ENCODE data around the gene LRRC2. TPM values are rescaled to one million over a fixed set of nuclear protein-coding genes. Genes with fewer than 3 reads are reported as not detected.

LRRC2 gene
- total and polyA plus RNA-seq, 2 of the 13 experiments (the other 11 are each of a cell fraction or from before 2014, with no cell fraction given): 0.27 to 0.58 TPM

- FAIRE-seq (no peak), ATAC-seq (no peak), DNase-seq (ENCODE audit: low spot score) (no peak)
- ChIA-PET CTCF (ENCODE audit: low intra/inter-chr PET ratio, low total read pairs) (no interaction called here), POLR2A (interaction anchor here (0.6 kb wide), 1 partner anchor 9 kb away, joined by 3 read pairs; no protein-coding TSS in a partner anchor)
- H2AFZ ChIP-seq (ENCODE audit: low read length): no peak overlapping the region
- TF ChIP-seq EP300 (IDR thresholded peaks at IDR 0.05; ENCODE audit: low read depth in 2 of 2, low read length in 2 of 2) (no peak), EP300 (CRISPR knock-in tag; IDR thresholded peaks at IDR 0.05; ENCODE audit: borderline replicate concordance) (no peak), HNF4G (IDR thresholded peaks at IDR 0.05; ENCODE audit: borderline replicate concordance, low read depth, low read length) (no peak), HNF4G (CRISPR knock-in tag; IDR thresholded peaks at IDR 0.05; ENCODE audit: borderline replicate concordance, low read depth) (no peak), ZNF317 (CRISPR knock-in tag; IDR thresholded peaks at IDR 0.05) (no peak)
- in situ Hi-C loops (cut with HindIII; ENCODE audit: extremely low pct_ligation_motif_present, low pct_unique_long_range_greater_than_20kb): no loop called here
- no peaks in the 10 kb centered on the region for H3K9me3 ChIP-seq (ENCODE audit: low read length)
- BruUV-seq (replicated peaks): no TSS peak
- no peaks in the 10 kb centered on the region for H4K20me1 ChIP-seq (ENCODE audit: insufficient read depth, low read length)
- peaks cover 29% of the 10 kb centered on the region for H3K4me1 ChIP-seq (ENCODE audit: insufficient read depth, low read length)
- H3K27ac ChIP-seq (ENCODE audit: extremely low read length, insufficient read depth, low read length): no peak overlapping the region
- H3K4me2 ChIP-seq (ENCODE audit: low read depth, low read length): no peak overlapping the region
- no CpG with 5 or more reads among the region's 1 CpG for WGBS (ENCODE audit: low lambda C conversion rate)
- no peaks in the 10 kb centered on the region for H3K79me2 ChIP-seq (ENCODE audit: insufficient read depth, low read length)
- peaks cover 0 to 5% of the 10 kb centered on the region in 2 experiments; a peak in 3 of 5 replicates for H3K27me3 ChIP-seq (ENCODE audit: control insufficient read depth in 1 of 2, insufficient read depth in 2 of 2, low read length in 2 of 2)
- intact Hi-C loops (cut with micrococcal nuclease; ENCODE audit: unreplicated experiment): no loop called here
- no peak overlapping the region for H3K4me3 ChIP-seq (replicated peaks in 1 of 3; ENCODE audit: insufficient read depth in 1 of 3, low read depth in 2 of 3, low read length in 3 of 3)
- no peak overlapping the region for H3K9ac ChIP-seq (ENCODE audit: insufficient read depth, low read depth, low read length)
- no peaks in the 10 kb centered on the region for H3K36me3 ChIP-seq (replicated peaks in 1 of 2; ENCODE audit: control insufficient read depth in 1 of 2, insufficient read depth in 2 of 2, low read length in 2 of 2)
These were observed 4.2 kb downstream of the LRRC2 start for GRCh38 chr3:46561951-46562350.

GRCh38 chr3:46561511-46561910 lies 4.6 kb downstream of the LRRC2 start:
- Histone ChIP-seq H2AFZ (ENCODE audit: low read length) (no peak overlapping the region), H3K9ac (ENCODE audit: insufficient read depth, low read depth, low read length) (no peak overlapping the region), H4K20me1 (ENCODE audit: insufficient read depth, low read length) (no peaks in the 10 kb centered on the region), H3K27ac (ENCODE audit: extremely low read length, insufficient read depth, low read length) (no peak overlapping the region), H3K4me3 (replicated peaks in 1 of 3; ENCODE audit: insufficient read depth in 1 of 3, low read depth in 2 of 3, low read length in 3 of 3) (no peak overlapping the region), H3K27me3 (ENCODE audit: control insufficient read depth in 1 of 2, insufficient read depth in 2 of 2, low read length in 2 of 2) (peaks cover 0 to 5% of the 10 kb centered on the region in 2 experiments; a peak in 3 of 5 replicates), H3K36me3 (replicated peaks in 1 of 2; ENCODE audit: control insufficient read depth in 1 of 2, insufficient read depth in 2 of 2, low read length in 2 of 2) (no peaks in the 10 kb centered on the region), H3K79me2 (ENCODE audit: insufficient read depth, low read length) (no peaks in the 10 kb centered on the region), H3K4me2 (ENCODE audit: low read depth, low read length) (no peak overlapping the region), H3K4me1 (ENCODE audit: insufficient read depth, low read length) (peaks cover 25% of the 10 kb centered on the region), H3K9me3 (ENCODE audit: low read length) (no peaks in the 10 kb centered on the region)
- ATAC-seq: no peak
- ChIA-PET POLR2A (no interaction called here), CTCF (ENCODE audit: low intra/inter-chr PET ratio, low total read pairs) (no interaction called here)
- WGBS (ENCODE audit: low lambda C conversion rate): 94% methylated on average over 2 of the region's 2 CpGs
- TF ChIP-seq ZNF557 (CRISPR knock-in tag; IDR thresholded peaks at IDR 0.05) (no peak), KLF15 (CRISPR knock-in tag; IDR thresholded peaks at IDR 0.05; ENCODE audit: borderline replicate concordance) (no peak), KDM2A (CRISPR knock-in tag; IDR thresholded peaks at IDR 0.05; ENCODE audit: borderline replicate concordance, low read depth) (no peak), SOX5 (CRISPR knock-in tag; IDR thresholded peaks at IDR 0.05; ENCODE audit: borderline replicate concordance) (no peak), NFE2L1 (CRISPR knock-in tag; IDR thresholded peaks at IDR 0.05; ENCODE audit: borderline replicate concordance) (no peak), ZBTB38 (CRISPR knock-in tag; IDR thresholded peaks at IDR 0.05) (no peak), ATF7-NPFF (CRISPR knock-in tag; IDR thresholded peaks at IDR 0.05; ENCODE audit: low read depth) (no peak), TRAFD1 (CRISPR knock-in tag; IDR thresholded peaks at IDR 0.05; ENCODE audit: borderline replicate concordance) (no peak)
- intact Hi-C loops (cut with micrococcal nuclease; ENCODE audit: unreplicated experiment) (no loop called here), in situ Hi-C loops (cut with HindIII; ENCODE audit: extremely low pct_ligation_motif_present, low pct_unique_long_range_greater_than_20kb) (no loop called here)
- no peak for DNase-seq (ENCODE audit: low spot score)
- FAIRE-seq: no peak
- no TSS peak for BruUV-seq (replicated peaks)

All from HepG2 (cell line).